Activated CD8-positive, alpha-beta T cell treated with anti-CD3 and anti-CD28 coated beads for 36 hours (primary cell): ENCODE results near the gene SRSF10. TPM values are rescaled to one million over a fixed set of nuclear protein-coding genes. Genes with fewer than 3 reads are reported as not detected.
"Not testable (repeated sequence)": the region's sequence is repeated elsewhere in the genome, so short reads cannot be mapped to it uniquely, and the experiment has no call there.

Experiments
- ATAC-seq: fragments of 200-7000 bp; cut with Tn5 transposase; one replicate; pipeline ENCODE4 v1.10.0; 2021; ENCODE audit warnings: mild to moderate bottlenecking, moderate library complexity
- CTCF ChIA-PET: fragments of 350-600 bp; sonication (Branson Sonifier 250); formaldehyde crosslinking; loops from one replicate; lab custom pipeline; 2021; ENCODE audit warnings: antibody characterized with exemption; lab: Charles Lee
- POLR2A ChIA-PET: fragments of 350-600 bp; sonication (Branson Sonifier 250); formaldehyde crosslinking; loops from one replicate; lab custom pipeline; 2021; ENCODE audit warnings: antibody characterized with exemption; lab: Charles Lee
- DNase-seq: peaks from one replicate; pipeline ENCODE4 v3.0.0-alpha.2; 2020
- H3K27ac Mint-ChIP-seq: one replicate; pipeline ENCODE4 v1.8.0; 2021; ENCODE audit warnings: mild to moderate bottlenecking, mixed read lengths
- H3K27me3 Mint-ChIP-seq: one replicate; pipeline ENCODE4 v1.8.0; 2021; ENCODE audit warnings: mixed read lengths
- H3K36me3 Mint-ChIP-seq: one replicate; pipeline ENCODE4 v1.8.0; 2021; ENCODE audit warnings: low read depth, mixed read lengths
- H3K4me1 Mint-ChIP-seq: one replicate; pipeline ENCODE4 v1.8.0; 2021; ENCODE audit warnings: low read depth, mixed read lengths
- H3K4me3 Mint-ChIP-seq: one replicate; pipeline ENCODE4 v1.8.0; 2021; ENCODE audit warnings: mild to moderate bottlenecking, moderate library complexity, mixed read lengths
- H3K9me3 Mint-ChIP-seq: one replicate; pipeline ENCODE4 v1.8.0; 2021; ENCODE audit warnings: mixed read lengths
- intact Hi-C: fragments of 100-400 bp; cut with micrococcal nuclease; formaldehyde crosslinking; loops from one replicate; pipeline ENCODE4 v1.10.0; 2022
- total RNA-seq, 2 experiments: library from RNA; stranded (reverse); gene quantifications; one replicate each; pipeline ENCODE4 v1.2.3, GENCODE V29; 2021
- TF ChIP-seq, protein P1 (sequence below): fragments of 200-600 bp; IDR thresholded peaks from one replicate; pipeline ENCODE4 v1.8.0; 2022; ENCODE audit warnings: antibody characterized with exemption, mild to moderate bottlenecking

Gene SRSF10
- total RNA-seq, 2 experiments from 2014 or later, result 203 to 206 TPM

DNA sequence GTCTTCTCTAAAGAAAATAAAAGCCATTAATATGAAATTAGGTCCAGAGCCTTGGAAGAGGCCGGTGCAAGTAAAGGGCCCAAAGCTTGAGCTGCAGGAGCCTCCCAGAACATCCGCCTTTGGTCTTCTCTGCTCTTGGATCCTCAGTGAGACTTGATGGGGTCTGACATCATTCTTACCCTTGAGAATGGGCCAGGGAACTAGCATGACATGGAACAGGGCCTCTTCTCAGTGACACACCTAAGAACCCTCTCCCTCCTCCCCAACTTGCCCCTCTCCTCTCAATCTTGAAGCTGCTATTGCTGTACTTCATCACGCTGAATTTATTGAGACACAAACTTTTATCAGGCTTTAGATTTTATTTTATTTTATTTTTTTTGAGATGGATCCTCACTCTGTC, 40.3 kb upstream of the SRSF10 start:
- POLR2A ChIA-PET, result no interaction called here
- no peaks in the 10 kb centered on the region for H3K36me3 Mint-ChIP-seq
- TF ChIP-seq, protein P1, sequence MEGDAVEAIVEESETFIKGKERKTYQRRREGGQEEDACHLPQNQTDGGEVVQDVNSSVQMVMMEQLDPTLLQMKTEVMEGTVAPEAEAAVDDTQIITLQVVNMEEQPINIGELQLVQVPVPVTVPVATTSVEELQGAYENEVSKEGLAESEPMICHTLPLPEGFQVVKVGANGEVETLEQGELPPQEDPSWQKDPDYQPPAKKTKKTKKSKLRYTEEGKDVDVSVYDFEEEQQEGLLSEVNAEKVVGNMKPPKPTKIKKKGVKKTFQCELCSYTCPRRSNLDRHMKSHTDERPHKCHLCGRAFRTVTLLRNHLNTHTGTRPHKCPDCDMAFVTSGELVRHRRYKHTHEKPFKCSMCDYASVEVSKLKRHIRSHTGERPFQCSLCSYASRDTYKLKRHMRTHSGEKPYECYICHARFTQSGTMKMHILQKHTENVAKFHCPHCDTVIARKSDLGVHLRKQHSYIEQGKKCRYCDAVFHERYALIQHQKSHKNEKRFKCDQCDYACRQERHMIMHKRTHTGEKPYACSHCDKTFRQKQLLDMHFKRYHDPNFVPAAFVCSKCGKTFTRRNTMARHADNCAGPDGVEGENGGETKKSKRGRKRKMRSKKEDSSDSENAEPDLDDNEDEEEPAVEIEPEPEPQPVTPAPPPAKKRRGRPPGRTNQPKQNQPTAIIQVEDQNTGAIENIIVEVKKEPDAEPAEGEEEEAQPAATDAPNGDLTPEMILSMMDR, result no peak
- ATAC-seq (no peak), DNase-seq (no peak)
- no peak overlapping the region for H3K27ac Mint-ChIP-seq
- no peaks in the 10 kb centered on the region for H3K4me1 Mint-ChIP-seq
- H3K4me3 Mint-ChIP-seq, result no peak overlapping the region
- no peaks in the 10 kb centered on the region for H3K9me3 Mint-ChIP-seq
- CTCF ChIA-PET, result interaction anchor here (0.7 to 1.0 kb wide), 3 partner anchors 8 to 599 kb away, joined by 4 to 5 read pairs (median 4); no protein-coding TSS in a partner anchor
- no peaks in the 10 kb centered on the region for H3K27me3 Mint-ChIP-seq
- intact Hi-C loops, result no loop called here

DNA sequence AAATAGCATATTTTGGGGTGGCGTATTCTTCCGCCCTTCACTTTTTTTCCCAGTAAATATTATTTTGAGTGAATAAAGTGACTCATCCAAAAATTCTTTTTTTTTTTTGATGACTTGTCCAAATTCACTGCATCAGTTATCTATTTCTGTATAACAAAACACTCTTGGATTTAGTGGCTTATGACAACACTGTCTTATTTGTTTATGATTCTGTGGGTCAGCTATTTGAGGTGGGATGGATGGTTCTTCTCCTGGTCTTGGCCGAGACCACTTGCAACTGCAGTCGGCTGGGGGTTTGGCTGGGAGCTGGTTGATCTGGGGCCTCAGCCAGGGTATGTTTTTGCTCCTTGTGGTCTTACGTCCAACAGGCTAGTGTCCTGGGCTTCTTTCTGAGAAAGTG, 39.9 kb upstream of the SRSF10 start:
- ATAC-seq, result no peak
- no peaks in the 10 kb centered on the region for H3K4me1 Mint-ChIP-seq
- H3K27me3 Mint-ChIP-seq, result no peaks in the 10 kb centered on the region
- no peaks in the 10 kb centered on the region for H3K9me3 Mint-ChIP-seq
- H3K36me3 Mint-ChIP-seq, result no peaks in the 10 kb centered on the region
- CTCF ChIA-PET, result no interaction called here
- H3K4me3 Mint-ChIP-seq, result no peak overlapping the region
- intact Hi-C loops, result no loop called here
- no peak for DNase-seq
- H3K27ac Mint-ChIP-seq, result no peak overlapping the region
- TF ChIP-seq, protein P1, result no peak
- POLR2A ChIA-PET, result no interaction called here

DNA sequence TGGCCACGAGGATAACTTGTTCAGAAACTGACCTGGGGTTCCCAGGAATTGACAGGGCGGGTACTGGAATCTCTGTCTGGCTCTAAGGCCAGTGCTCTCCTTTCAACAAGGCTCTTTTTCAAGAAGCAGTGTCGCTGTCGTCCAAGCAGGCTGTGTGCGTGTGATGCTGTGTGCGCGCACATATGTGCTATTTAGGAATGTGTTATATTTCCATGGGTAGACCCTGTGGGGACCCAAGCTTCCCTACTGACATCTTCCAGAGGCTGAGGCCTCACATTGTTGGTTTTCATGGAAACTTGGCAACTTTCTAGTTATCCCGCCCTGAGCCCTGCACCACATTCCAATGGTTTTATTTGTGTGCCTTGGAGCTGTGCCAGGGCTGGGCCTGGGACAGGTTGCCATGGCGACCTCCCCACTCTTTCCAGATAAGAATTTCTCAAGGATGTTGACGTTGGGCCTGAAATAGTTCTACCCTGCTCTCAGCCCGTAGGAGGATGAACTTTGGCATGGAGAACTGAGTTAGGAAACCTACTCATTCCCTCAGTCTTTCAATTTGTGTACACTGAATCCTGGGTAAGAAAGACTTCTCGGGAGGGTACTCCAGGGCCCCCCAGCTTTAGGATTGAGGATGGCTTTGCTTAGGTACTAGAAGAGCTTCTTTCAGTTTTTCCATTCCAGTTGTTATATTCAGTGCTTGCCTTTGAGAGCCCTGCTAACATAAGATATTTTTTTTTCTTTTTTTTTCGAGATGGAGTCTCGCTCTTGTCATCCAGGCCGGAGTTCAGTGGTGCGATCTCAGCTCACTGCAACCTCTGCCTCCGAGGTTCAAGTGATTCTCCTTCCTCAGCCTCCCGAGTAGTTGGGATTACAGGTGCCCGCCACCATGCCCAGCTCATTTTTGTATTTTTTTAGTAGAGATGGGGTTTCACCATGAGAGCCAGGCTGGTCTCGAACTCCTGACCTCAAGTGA, 38.8 kb upstream of the SRSF10 start:
- Mint-ChIP-seq H3K27me3 (no peaks in the 10 kb centered on the region), H3K36me3 (no peaks in the 10 kb centered on the region), H3K4me3 (no peak overlapping the region), H3K27ac (no peak overlapping the region), H3K4me1 (no peaks in the 10 kb centered on the region), H3K9me3 (no peaks in the 10 kb centered on the region)
- POLR2A ChIA-PET, result no interaction called here
- intact Hi-C loops, result no loop called here
- TF ChIP-seq, protein P1, result no peak
- no peak for ATAC-seq
- DNase-seq, result no peak
- CTCF ChIA-PET, result interaction anchor here (1.0 kb wide), 1 partner anchor 9 kb away, joined by 3 read pairs; no protein-coding TSS in a partner anchor

DNA sequence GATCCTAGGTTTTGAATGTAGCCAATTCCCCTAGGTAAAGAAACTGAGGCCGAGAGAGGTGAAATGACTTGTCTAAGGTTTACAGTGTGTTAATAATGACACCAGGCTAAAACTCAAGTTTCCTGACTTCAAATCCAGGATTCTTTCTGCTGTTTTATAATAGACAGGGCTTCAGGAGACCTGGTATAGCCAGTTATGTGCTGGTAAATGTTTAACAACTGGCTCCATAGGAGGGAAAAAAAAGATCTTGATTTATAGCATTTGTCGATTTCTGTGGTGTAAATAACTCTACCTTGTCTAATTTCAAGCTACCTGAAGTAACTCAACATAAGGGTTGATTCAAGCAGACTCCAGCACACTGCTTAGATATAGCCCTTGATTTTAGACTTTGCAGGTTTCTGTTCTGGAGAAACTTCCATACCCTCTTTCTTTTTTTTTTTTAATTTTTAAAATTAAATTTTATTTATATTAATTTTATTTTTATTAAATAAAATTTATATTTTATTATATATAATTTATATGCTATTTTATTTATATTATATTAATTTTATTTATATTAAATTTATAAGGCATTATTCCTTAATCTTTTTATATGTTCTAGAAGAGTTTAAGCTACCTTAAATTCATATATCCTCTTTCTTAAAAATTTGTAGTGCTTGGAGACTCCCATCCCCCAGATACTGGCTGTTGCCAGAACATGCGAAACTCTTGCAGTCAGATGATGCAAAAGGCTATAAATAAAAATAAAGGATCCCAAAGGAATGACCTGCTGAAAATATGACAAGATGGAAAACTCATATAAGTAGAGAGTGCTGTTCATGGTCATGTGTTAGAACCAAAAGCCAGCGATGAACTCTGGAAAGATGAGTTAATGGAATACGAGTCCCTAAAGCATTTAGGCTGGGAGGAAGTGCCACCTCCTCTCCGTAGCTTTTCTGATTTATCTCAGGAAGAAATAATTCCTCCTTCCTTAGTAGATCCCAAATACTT, 35.4 kb upstream of the SRSF10 start:
- intact Hi-C loops, result no loop called here
- POLR2A ChIA-PET, result no interaction called here
- Mint-ChIP-seq H3K4me1 (no peaks in the 10 kb centered on the region), H3K4me3 (no peak overlapping the region), H3K9me3 (no peaks in the 10 kb centered on the region), H3K27ac (no peak overlapping the region), H3K27me3 (peaks cover 8% of the 10 kb centered on the region), H3K36me3 (no peaks in the 10 kb centered on the region)
- DNase-seq (no peak), ATAC-seq (no peak)
- CTCF ChIA-PET, result interaction anchor here (0.8 to 1.4 kb wide), 2 partner anchors 9 to 55 kb away, joined by 3 read pairs; no protein-coding TSS in a partner anchor
- TF ChIP-seq, protein P1, result no peak

DNA sequence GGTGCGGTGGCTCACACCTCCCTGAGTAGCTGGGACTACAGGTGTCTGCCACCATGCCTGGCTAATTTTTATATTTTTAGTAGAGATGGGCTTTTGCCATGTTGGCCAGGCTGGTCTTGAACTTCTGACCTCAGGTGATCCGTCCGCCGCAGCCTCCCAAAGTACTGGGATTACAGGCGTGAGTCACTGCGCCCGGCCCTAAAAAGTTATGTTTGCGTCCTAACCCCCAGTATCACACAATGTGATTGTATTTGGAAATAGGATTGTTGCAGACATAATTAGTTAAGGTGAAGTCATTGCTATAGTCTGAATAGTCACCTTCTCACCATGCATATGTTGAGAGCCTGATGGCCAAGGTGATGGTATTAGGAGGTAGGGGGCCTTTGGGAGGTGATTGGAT, 32.8 kb upstream of the SRSF10 start:
- H3K36me3 Mint-ChIP-seq, DNase-seq, H3K27me3 Mint-ChIP-seq, H3K9me3 Mint-ChIP-seq, intact Hi-C loops, POLR2A ChIA-PET, H3K27ac Mint-ChIP-seq, H3K4me3 Mint-ChIP-seq, ATAC-seq, H3K4me1 Mint-ChIP-seq: not testable (repeated sequence)
- CTCF ChIA-PET, result interaction anchor here (1.7 kb wide), 1 partner anchor 8 kb away, joined by 5 read pairs; no protein-coding TSS in a partner anchor
